ENCODE measurements around the gene LUZP2.

- TF ChIP-seq CTCF (optimal IDR thresholded peaks at IDR 0.05 in 1 of 3, IDR thresholded peaks at IDR 0.05 in 1 of 3, conservative IDR thresholded peaks at IDR 0.05 in 1 of 3; ENCODE audit: extremely low read depth in 1 of 3, insufficient read depth in 2 of 3, low read length in 3 of 3) (no peak), EZH2 (IDR thresholded peaks at IDR 0.05; ENCODE audit: low read length) (no peak)
Measured at GRCh38 chr11:24872651-24873311, 375.9 kb downstream of the LUZP2 start.
